HepG2 (cell line): Measurements from ENCODE around the gene CTLA4.

Experiments used
- CHD2 ChIP-seq: IDR thresholded peaks from 2 replicates; pipeline ENCODE4 v1.6.1; 2011; ENCODE audit warnings: low read depth, low read length, improper control_type of control experiment
- GABPA ChIP-seq, 2 experiments: IDR thresholded peaks; 2 replicates each; pipeline ENCODE4 v1.6.1; 2011 to 2016; ENCODE audit warnings: low read depth in 2 of 2, low read length in 1 of 2, missing biosample characterization in 1 of 2, missing genetic modification characterization in 1 of 2
- GLI4 ChIP-seq: sonication (generic); formaldehyde crosslinking; IDR thresholded peaks from 2 replicates; pipeline ENCODE4 v1.5.1; 2020; ENCODE audit warnings: missing genetic modification reagents, mild to moderate bottlenecking, moderate library complexity, borderline replicate concordance
- IRX3 ChIP-seq: sonication (generic); formaldehyde crosslinking; IDR thresholded peaks from 2 replicates; pipeline ENCODE4 v1.8.1; 2023; ENCODE audit warnings: mild to moderate bottlenecking, low read depth, missing genetic modification reagents, borderline replicate concordance
- MIER3 ChIP-seq: IDR thresholded peaks from 2 replicates; pipeline ENCODE4 v1.6.1; 2016; ENCODE audit warnings: missing compliant biosample characterization, borderline replicate concordance
- SNRNP70 ChIP-seq: fragments of 200-400 bp; formaldehyde crosslinking; IDR thresholded peaks from 2 replicates; pipeline ENCODE4 v1.6.1; 2017; ENCODE audit warnings: mild to moderate bottlenecking, low read depth, low read length, moderate library complexity
- TCF7L2 ChIP-seq: IDR thresholded peaks from 2 replicates; pipeline ENCODE4 v1.6.1; 2011; ENCODE audit warnings: mild to moderate bottlenecking, low read depth, low read length, moderate library complexity
- ZNF232 ChIP-seq: sonication (generic); formaldehyde crosslinking; IDR thresholded peaks from 2 replicates; pipeline ENCODE4 v1.4.0; 2020; ENCODE audit warnings: missing genetic modification reagents, borderline replicate concordance
- ZNF616 ChIP-seq: sonication (generic); formaldehyde crosslinking; IDR thresholded peaks from 2 replicates; pipeline ENCODE4 v1.5.0; 2020; ENCODE audit warnings: low read depth, mild to moderate bottlenecking, missing genetic modification reagents
- ZNF781 ChIP-seq: sonication (generic); formaldehyde crosslinking; IDR thresholded peaks from 2 replicates; pipeline ENCODE4 v1.5.1; 2020; ENCODE audit warnings: borderline replicate concordance, mild to moderate bottlenecking, missing genetic modification reagents; ENCODE audit errors: not compliant biosample characterization
- ZNF878 ChIP-seq: sonication (generic); formaldehyde crosslinking; IDR thresholded peaks from 2 replicates; pipeline ENCODE4 v1.8.1; 2023; ENCODE audit warnings: mild to moderate bottlenecking, missing genetic modification reagents, moderate library complexity
- TF ChIP-seq, protein P1 (sequence below): sonication (generic); formaldehyde crosslinking; IDR thresholded peaks from 2 replicates; pipeline ENCODE4 v1.4.0; 2020; ENCODE audit warnings: missing genetic modification reagents
- TF ChIP-seq, protein P2 (sequence below): sonication (generic); formaldehyde crosslinking; IDR thresholded peaks from 2 replicates; pipeline ENCODE4 v1.8.1; 2023; ENCODE audit warnings: mild to moderate bottlenecking, missing genetic modification reagents
- TF ChIP-seq, protein P3 (sequence below): sonication (generic); formaldehyde crosslinking; IDR thresholded peaks from 2 replicates; pipeline ENCODE4 v1.5.0; 2020; ENCODE audit warnings: mild to moderate bottlenecking, missing genetic modification reagents, moderate library complexity

- TF ChIP-seq MIER3 (CRISPR knock-in tag): no peak
- no peak for TF ChIP-seq ZNF878 (CRISPR knock-in tag)
- TF ChIP-seq CHD2: no peak
- no peak for TF ChIP-seq ZNF232 (CRISPR knock-in tag)
- no peak for TF ChIP-seq GLI4 (CRISPR knock-in tag)
- TF ChIP-seq GABPA (IDR thresholded peaks at IDR 0.05; ENCODE audit: low read depth, low read length): no peak
- no peak for TF ChIP-seq GABPA (CRISPR knock-in tag; IDR thresholded peaks at IDR 0.05; ENCODE audit: low read depth)
- TF ChIP-seq, protein P1, sequence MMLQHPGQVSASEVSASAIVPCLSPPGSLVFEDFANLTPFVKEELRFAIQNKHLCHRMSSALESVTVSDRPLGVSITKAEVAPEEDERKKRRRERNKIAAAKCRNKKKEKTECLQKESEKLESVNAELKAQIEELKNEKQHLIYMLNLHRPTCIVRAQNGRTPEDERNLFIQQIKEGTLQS (CRISPR knock-in tag): no peak
- no peak for TF ChIP-seq ZNF616 (CRISPR knock-in tag)
- no peak for TF ChIP-seq IRX3
- TF ChIP-seq, protein P2, sequence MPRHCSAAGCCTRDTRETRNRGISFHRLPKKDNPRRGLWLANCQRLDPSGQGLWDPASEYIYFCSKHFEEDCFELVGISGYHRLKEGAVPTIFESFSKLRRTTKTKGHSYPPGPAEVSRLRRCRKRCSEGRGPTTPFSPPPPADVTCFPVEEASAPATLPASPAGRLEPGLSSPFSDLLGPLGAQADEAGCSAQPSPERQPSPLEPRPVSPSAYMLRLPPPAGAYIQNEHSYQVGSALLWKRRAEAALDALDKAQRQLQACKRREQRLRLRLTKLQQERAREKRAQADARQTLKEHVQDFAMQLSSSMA (CRISPR knock-in tag): no peak
- no peak for TF ChIP-seq ZNF781
- TF ChIP-seq, protein P3, sequence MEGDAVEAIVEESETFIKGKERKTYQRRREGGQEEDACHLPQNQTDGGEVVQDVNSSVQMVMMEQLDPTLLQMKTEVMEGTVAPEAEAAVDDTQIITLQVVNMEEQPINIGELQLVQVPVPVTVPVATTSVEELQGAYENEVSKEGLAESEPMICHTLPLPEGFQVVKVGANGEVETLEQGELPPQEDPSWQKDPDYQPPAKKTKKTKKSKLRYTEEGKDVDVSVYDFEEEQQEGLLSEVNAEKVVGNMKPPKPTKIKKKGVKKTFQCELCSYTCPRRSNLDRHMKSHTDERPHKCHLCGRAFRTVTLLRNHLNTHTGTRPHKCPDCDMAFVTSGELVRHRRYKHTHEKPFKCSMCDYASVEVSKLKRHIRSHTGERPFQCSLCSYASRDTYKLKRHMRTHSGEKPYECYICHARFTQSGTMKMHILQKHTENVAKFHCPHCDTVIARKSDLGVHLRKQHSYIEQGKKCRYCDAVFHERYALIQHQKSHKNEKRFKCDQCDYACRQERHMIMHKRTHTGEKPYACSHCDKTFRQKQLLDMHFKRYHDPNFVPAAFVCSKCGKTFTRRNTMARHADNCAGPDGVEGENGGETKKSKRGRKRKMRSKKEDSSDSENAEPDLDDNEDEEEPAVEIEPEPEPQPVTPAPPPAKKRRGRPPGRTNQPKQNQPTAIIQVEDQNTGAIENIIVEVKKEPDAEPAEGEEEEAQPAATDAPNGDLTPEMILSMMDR (CRISPR knock-in tag): no peak
- no peak for TF ChIP-seq TCF7L2
- no peak for TF ChIP-seq SNRNP70
Measured at GRCh38 chr2:203853722-203854121, 13.8 kb upstream of the CTLA4 start.
